Stimulated activated CD4-positive, alpha-beta T cell treated with anti-CD3 and anti-CD28 coated beads, Interleukin-2, amount 100 ng/mL, for 48 hours (primary cell): Measurements from ENCODE around the gene FANCF.

ENCODE experiments used
- DNase-seq, 2 donors: peaks; one replicate each; pipeline ENCODE4 v3.0.0-alpha.2; 2020

FANCF gene

DNA sequence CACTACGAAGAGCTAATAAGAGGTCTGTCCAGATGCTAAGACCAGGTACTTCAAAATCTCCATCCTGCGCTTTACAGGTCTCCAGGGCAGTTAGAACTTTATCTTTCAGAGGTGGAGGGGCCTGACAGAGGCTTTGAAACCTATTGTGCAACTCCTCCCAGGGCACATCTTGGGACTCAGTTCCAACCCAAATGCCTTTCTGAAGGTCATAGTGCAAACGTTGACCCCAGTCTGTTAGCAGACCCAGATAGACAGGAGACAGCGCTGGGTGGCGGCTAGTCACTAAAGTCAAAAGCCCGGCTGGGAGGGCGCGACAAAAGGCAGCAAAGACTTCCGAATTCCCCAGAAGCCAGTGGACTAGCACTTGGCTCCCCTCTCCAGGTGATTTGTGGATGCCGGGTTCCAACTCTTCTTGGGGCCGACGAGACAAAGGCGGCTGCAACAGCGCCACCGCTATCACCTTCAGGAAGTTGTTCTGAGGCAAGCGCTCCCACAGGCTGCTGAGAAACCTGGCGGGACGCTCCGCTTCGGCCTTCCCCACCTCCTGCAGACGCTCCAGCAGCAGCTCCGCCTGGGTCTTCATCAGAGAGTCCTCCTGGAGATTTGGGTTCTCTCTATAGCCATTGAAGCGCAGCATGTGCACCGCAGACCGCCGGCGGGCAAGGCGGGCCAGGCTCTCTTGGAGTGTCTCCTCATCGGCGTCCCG is 728 bp downstream of the FANCF start:
- peak in 1 of 2 donors; percentile 47 for DNase-seq

DNA sequence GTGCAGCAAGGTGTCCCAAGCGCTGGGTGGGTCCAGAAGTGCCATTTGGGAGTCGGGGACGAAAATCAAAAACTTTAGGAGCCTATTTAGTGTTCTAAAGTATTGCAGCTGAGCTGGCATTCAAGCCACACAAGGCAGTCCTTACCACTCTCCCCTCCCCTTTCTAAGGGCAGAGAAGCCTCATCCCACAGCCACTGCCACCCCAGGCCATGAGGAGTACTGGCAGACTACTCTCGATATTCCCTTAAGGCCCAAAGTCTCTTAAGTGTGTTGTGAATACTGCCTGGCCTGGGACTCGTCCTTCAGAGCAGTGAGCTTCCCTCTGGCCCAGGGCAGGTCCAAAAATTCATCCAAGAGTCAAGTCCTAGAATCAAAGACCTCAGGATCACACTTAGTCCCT is 7.8 kb downstream of the FANCF start:
- no peak for DNase-seq

DNA sequence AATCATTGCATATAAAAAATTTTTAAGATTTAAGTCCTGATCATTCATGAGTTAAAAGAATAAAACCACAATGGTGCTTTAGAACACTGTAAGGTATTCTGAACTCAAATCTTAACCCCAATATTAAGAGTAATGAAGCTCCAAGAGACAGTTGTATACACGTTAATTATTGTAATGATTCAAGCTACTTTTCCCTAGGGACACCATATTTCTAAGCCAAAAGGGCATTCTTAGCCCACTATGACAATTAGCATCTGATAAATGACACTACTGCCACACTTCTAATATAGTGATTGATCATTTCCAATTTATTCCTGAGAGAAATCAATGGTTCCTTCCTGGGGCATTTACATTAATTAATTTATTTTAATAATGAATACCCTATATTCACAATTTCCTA is 21.7 kb downstream of the FANCF start:
- no peak for DNase-seq

DNA sequence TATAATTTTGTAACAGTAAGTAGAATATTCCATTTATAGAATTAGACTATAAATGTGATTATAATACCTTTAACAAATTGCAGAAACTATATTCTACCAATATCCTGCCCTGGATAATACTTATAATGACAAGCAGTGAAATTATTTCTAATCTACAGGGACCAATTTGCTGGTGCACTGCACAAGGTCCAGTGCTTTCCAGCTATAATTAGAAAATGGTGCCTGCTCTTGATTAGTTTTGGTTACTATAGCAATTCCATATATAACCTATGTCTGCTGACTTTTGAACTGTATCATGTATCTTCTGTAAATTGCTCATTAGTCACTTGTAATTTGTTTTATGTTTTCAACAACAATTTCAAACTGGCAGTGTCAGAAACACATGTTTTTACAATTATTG is 23.1 kb downstream of the FANCF start:
- DNase-seq: no peak

DNA sequence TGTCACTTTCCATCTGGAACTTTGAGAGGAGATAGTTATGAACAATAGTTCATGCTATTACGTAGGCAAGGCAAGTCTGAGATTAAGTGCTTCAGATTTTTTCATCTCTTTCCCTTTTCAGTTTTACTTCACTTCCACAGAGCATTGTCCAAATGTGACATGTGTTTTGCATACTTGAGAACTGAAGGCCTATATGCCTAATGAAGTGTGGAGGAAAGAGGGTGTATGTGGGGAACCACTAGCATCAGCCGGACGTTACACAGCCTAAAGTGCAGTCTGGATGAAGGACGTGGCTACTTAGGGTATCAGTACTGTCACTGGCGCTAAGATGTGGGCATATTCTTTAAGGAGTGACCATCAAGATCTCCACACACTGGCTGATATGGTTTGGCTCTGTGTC is 26.2 kb downstream of the FANCF start:
- no peak for DNase-seq

DNA sequence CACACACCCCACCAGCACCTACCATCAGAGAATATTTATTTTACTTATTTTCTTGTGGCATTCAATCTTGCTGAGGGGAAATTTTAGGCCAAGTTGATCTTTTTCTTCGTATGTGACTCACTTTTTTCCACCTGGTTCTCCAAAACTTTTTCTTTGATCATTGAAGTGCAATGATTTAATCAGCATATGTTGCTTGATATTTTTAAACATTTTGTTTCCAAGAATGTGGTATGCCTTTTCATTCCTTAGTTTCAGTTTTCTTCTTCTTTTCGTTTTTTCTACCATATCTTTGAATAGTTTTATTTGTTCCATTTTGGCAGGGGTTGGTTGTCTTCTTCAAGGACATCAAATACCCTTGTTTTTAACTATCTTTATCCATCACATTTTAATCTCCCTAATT is 28.6 kb downstream of the FANCF start:
- DNase-seq: no peak

DNA sequence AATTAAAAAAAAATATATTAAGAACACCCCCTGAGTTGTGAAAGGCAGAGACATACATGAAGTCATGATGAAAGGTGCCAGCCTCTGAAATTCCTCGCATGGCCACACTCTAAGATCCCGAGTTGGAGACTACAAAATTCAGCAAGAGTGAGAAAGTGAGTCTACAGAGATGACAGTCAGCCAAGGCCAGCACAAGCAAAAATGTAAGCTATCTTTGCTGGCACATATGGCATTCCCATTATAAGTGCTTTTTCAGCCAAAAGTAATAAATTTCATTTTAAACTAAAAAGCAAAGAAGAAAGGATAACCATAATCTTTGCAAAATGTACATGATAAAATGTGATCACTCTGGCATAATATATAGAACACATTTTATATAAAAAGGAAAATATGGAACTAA is 40.6 kb downstream of the FANCF start:
- no peak for DNase-seq

DNA sequence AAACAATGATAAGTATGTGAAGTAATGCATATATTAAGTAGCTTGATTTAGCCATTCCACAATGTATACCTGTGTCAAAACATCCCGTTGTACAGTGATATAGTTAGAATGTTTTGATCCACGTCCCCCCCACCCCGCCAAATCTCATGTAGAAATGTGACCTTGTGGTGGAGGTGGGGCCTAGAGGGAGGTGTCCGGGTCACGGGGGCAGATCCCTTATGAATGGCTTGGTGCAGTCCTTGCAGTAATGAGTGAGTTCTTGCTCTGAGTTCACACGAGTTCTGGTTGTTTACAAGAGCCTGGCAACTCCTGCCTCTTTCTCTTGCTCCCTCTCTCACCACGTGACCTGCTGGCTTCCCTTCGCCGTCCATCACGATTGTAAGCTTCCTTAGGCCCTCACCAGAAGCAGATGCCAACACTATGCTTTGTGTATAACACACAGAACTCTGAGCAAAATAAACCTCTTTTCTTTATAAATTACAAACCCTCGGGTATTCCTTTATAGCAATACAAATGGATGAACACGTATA is 41.6 kb downstream of the FANCF start:
- DNase-seq: no peak

DNA sequence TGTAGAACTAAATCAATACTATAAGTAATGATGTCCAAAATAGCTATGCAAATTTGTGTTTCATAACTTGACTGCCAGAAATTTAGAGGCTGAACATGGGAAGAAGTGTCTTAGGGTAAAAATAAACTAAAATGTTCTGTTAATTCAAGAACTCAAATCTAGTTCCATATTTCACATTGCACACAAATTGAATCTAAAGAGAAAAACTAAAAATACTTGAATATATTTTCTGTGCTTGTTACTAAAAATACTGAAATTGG is 43.5 kb downstream of the FANCF start:
- no peak for DNase-seq

DNA sequence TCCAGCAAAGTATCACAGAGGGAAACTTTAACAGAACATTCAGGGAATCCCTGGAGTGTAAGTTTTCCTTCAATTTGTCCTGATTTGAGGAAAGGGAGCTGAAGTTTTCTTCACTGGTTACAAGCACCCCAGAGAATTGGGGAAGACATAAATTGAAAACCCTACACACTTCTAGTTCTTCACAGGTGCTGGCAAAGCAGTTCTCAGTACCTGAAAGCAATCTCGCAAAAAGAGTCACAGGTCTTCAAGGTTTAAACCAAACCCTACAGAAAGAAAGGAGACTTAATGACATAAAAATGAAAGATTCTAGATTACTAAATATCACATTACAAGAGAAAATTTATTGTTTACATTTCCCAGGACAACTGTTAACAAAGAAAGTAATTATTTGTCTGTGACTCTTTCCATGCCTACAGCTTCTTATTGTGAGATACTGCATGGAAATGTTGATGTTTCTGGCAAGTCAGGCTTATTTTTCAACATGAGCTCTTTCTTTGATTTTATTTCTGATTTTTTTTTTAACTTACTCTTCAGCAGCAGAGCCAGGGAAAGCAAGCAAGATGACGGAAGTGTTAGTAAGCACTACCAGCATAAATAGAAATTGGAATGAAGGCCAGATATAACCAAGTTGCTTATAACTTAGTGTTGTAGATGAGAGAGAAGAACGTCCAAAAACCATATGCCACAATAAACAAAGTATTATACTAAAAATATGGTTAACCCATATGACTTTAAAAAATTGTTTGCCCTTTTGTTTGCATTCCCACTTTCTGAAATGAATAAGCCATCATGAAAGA is 44.1 kb downstream of the FANCF start:
- no peak for DNase-seq

DNA sequence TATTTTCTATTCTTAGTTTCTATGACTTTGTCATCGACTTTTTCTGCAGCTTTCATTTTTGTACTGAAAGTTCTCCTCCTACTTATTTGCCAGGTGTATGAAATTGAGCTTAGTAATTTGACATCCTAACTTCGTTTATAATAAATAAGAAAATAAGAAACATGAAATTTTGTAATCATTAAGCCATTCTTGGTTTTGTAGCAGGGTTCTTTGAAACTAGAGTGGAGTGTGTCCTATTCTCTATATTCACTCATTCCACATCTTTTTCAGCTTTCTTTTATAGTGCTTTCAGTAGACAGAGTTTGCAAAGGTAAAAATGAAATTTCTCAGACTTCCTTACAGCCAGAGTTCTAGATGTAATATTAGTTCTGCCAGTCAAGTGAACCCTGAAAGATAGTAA is 47.8 kb downstream of the FANCF start:
- DNase-seq: no peak
